Measurements from ENCODE around the gene MAST3.

Gene MAST3

GRCh38 chr19:18173572-18174288 lies 76.2 kb downstream of the MAST3 start, which contains the start of gene IFI30:
Gene IFI30, plus strand, starts transcription at chr19:18173813. Its CDS starts 29 bp downstream, at chr19:18173842.
- peak within 1 kb of the TSS; percentile 84 for H3K4me3 ChIP-seq (ENCODE audit: low read length)
- peak within 1 kb of the TSS; percentile 88 for H3K9ac ChIP-seq (ENCODE audit: low read length)
- peaks cover 39% of the 10 kb centered on the region for H3K79me2 ChIP-seq (ENCODE audit: low read length)
- H3K36me3 ChIP-seq (replicated peaks; ENCODE audit: low read depth, low read length): peaks cover 53% of the 10 kb centered on the region
- H3K27me3 ChIP-seq (ENCODE audit: low read depth, low read length): no peaks in the 10 kb centered on the region
- H3K9me3 ChIP-seq (ENCODE audit: insufficient read depth, low read length): no peaks in the 10 kb centered on the region
- H3K4me1 ChIP-seq (ENCODE audit: low read length): peaks cover 56% of the 10 kb centered on the region
- H3K27ac ChIP-seq (ENCODE audit: low read length): peak within 1 kb of the TSS; percentile 96
- TF ChIP-seq EZH2phosphoT487 (IDR thresholded peaks at IDR 0.05; ENCODE audit: low read depth): no peak
- no peak for TF ChIP-seq CTCF (IDR thresholded peaks at IDR 0.05; ENCODE audit: low read depth, low read length)
- peaks cover 24% of the 10 kb centered on the region for H4K20me1 ChIP-seq (ENCODE audit: insufficient read depth, low read length)
- peak within 1 kb of the TSS; percentile 89 for H3K4me2 ChIP-seq (ENCODE audit: low read length)
- H2AFZ ChIP-seq (ENCODE audit: low read depth, low read length): no peak within 1 kb of the TSS

- H3K4me2 ChIP-seq (ENCODE audit: low read length): peak overlapping the region; percentile 89
- peaks cover 56% of the 10 kb centered on the region for H3K36me3 ChIP-seq (replicated peaks; ENCODE audit: low read depth, low read length)
- H3K9ac ChIP-seq (ENCODE audit: low read length): peak overlapping the region; percentile 88
- H3K79me2 ChIP-seq (ENCODE audit: low read length): peaks cover 39% of the 10 kb centered on the region
- no peak overlapping the region for H2AFZ ChIP-seq (ENCODE audit: low read depth, low read length)
- peaks cover 44% of the 10 kb centered on the region for H3K4me1 ChIP-seq (ENCODE audit: low read length)
- H3K9me3 ChIP-seq (ENCODE audit: insufficient read depth, low read length): no peaks in the 10 kb centered on the region
- H3K27ac ChIP-seq (ENCODE audit: low read length): peak overlapping the region; percentile 96
- peaks cover 24% of the 10 kb centered on the region for H4K20me1 ChIP-seq (ENCODE audit: insufficient read depth, low read length)
- peak overlapping the region; percentile 84 for H3K4me3 ChIP-seq (ENCODE audit: low read length)
- no peaks in the 10 kb centered on the region for H3K27me3 ChIP-seq (ENCODE audit: low read depth, low read length)
- TF ChIP-seq EZH2phosphoT487 (IDR thresholded peaks at IDR 0.05; ENCODE audit: low read depth) (no peak), CTCF (IDR thresholded peaks at IDR 0.05; ENCODE audit: low read depth, low read length) (no peak)
Observed at GRCh38 chr19:18174983-18175382, 77.4 kb downstream of the MAST3 start.

- peaks cover 24% of the 10 kb centered on the region for H4K20me1 ChIP-seq (ENCODE audit: insufficient read depth, low read length)
- H3K4me2 ChIP-seq (ENCODE audit: low read length): no peak overlapping the region
- peaks cover 39% of the 10 kb centered on the region for H3K79me2 ChIP-seq (ENCODE audit: low read length)
- H3K4me1 ChIP-seq (ENCODE audit: low read length): peaks cover 31% of the 10 kb centered on the region
- no peak overlapping the region for H3K9ac ChIP-seq (ENCODE audit: low read length)
- TF ChIP-seq CTCF (IDR thresholded peaks at IDR 0.05; ENCODE audit: low read depth, low read length): no peak
- no peak for TF ChIP-seq EZH2phosphoT487 (IDR thresholded peaks at IDR 0.05; ENCODE audit: low read depth)
- no peak overlapping the region for H3K4me3 ChIP-seq (ENCODE audit: low read length)
- no peaks in the 10 kb centered on the region for H3K9me3 ChIP-seq (ENCODE audit: insufficient read depth, low read length)
- H3K36me3 ChIP-seq (replicated peaks; ENCODE audit: low read depth, low read length): peaks cover 51% of the 10 kb centered on the region
- H3K27me3 ChIP-seq (ENCODE audit: low read depth, low read length): no peaks in the 10 kb centered on the region
- H3K27ac ChIP-seq (ENCODE audit: low read length): no peak overlapping the region
- no peak overlapping the region for H2AFZ ChIP-seq (ENCODE audit: low read depth, low read length)
Observed at GRCh38 chr19:18176367-18177310, 79.1 kb downstream of the MAST3 start.

- no peak overlapping the region for H3K4me3 ChIP-seq (ENCODE audit: low read length)
Observed at GRCh38 chr19:18179957-18180356, 82.4 kb downstream of the MAST3 start.

More at GRCh38 chr19:18179957-18180356, 82.4 kb downstream of the MAST3 start:
- Histone ChIP-seq H3K9ac (ENCODE audit: low read length) (no peak overlapping the region), H3K79me2 (ENCODE audit: low read length) (peaks cover 14% of the 10 kb centered on the region), H3K4me2 (ENCODE audit: low read length) (no peak overlapping the region), H3K4me1 (ENCODE audit: low read length) (peaks cover 10% of the 10 kb centered on the region), H3K27ac (ENCODE audit: low read length) (no peak overlapping the region), H3K36me3 (replicated peaks; ENCODE audit: low read depth, low read length) (peaks cover 39% of the 10 kb centered on the region), H3K9me3 (ENCODE audit: insufficient read depth, low read length) (no peaks in the 10 kb centered on the region), H3K27me3 (ENCODE audit: low read depth, low read length) (no peaks in the 10 kb centered on the region), H2AFZ (ENCODE audit: low read depth, low read length) (no peak overlapping the region), H4K20me1 (ENCODE audit: insufficient read depth, low read length) (peaks cover 22% of the 10 kb centered on the region)
- TF ChIP-seq CTCF (IDR thresholded peaks at IDR 0.05; ENCODE audit: low read depth, low read length): no peak
- no peak for TF ChIP-seq EZH2phosphoT487 (IDR thresholded peaks at IDR 0.05; ENCODE audit: low read depth)
